GM23338 (cell line): ENCODE data around the gene KIF2A. TPM values are rescaled to one million over a fixed set of nuclear protein-coding genes. Genes with fewer than 3 reads are reported as not detected.

Source experiments
- ATAC-seq: fragments of 200-7000 bp; cut with Tn5 transposase; 3 replicates; pipeline ENCODE4 v1.9.1; 2020
- DNase-seq: peaks from one replicate; pipeline ENCODE4 v3.0.0-alpha.2; 2015; ENCODE audit warnings: low spot score
- H2AFZ ChIP-seq: fragments of 200-600 bp; sonication (generic); 2 replicates; pipeline ENCODE4 v1.8.0; 2016; ENCODE audit warnings: antibody characterized with exemption, mild to moderate bottlenecking, moderate library complexity
- H3F3A ChIP-seq: fragments of 200-600 bp; sonication (generic); replicated peaks from 2 replicates; pipeline ENCODE4 v1.8.0; 2017; ENCODE audit warnings: antibody characterized with exemption, mixed run types, low read depth
- H3K27ac ChIP-seq: fragments of 200-600 bp; sonication (generic); 2 replicates; pipeline ENCODE4 v1.6.1; 2016; ENCODE audit warnings: low read depth
- H3K27me3 ChIP-seq: fragments of 200-600 bp; sonication (generic); 2 replicates; pipeline ENCODE4 v1.8.0; 2016; ENCODE audit warnings: mild to moderate bottlenecking, mixed run types, moderate library complexity; ENCODE audit not compliant: insufficient read depth
- H3K36me3 ChIP-seq: fragments of 200-600 bp; sonication (generic); 2 replicates; pipeline ENCODE4 v1.8.0; 2016; ENCODE audit warnings: mild to moderate bottlenecking; ENCODE audit not compliant: insufficient read depth
- H3K4me1 ChIP-seq: fragments of 200-600 bp; sonication (generic); 2 replicates; pipeline ENCODE4 v1.8.0; 2016; ENCODE audit warnings: mild to moderate bottlenecking, moderate library complexity; ENCODE audit not compliant: insufficient read depth
- H3K4me2 ChIP-seq: fragments of 200-600 bp; sonication (generic); 2 replicates; pipeline ENCODE4 v1.7.1; 2017; ENCODE audit warnings: mixed run types
- H3K4me3 ChIP-seq: fragments of 200-600 bp; sonication (generic); 2 replicates; pipeline ENCODE4 v1.6.1; 2016; ENCODE audit warnings: mixed run types
- H3K79me2 ChIP-seq: fragments of 200-600 bp; sonication (generic); replicated peaks from 2 replicates; pipeline ENCODE4 v1.8.0; 2017; ENCODE audit warnings: mild to moderate bottlenecking; ENCODE audit not compliant: insufficient read depth
- H3K9me2 ChIP-seq: fragments of 200-600 bp; sonication (generic); 2 replicates; pipeline ENCODE4 v1.8.0; 2017; ENCODE audit not compliant: insufficient read depth
- H4K20me1 ChIP-seq: fragments of 200-600 bp; sonication (generic); replicated peaks from 2 replicates; pipeline ENCODE4 v1.8.0; 2017; ENCODE audit warnings: mild to moderate bottlenecking; ENCODE audit not compliant: insufficient read depth
- H3K27ac Mint-ChIP-seq: 2 replicates; pipeline ENCODE4 v1.8.0; 2020; ENCODE audit warnings: inconsistent platforms, mild to moderate bottlenecking, moderate library complexity, mixed read lengths
- H3K27me3 Mint-ChIP-seq: 3 replicates; pipeline ENCODE4 v1.8.0; 2022; ENCODE audit warnings: low read depth, mild to moderate bottlenecking, moderate library complexity, mixed read lengths, inconsistent platforms; ENCODE audit not compliant: insufficient read depth, poor library complexity
- H3K36me3 Mint-ChIP-seq: 3 replicates; pipeline ENCODE4 v1.8.0; 2021; ENCODE audit warnings: low read depth, mild to moderate bottlenecking, inconsistent platforms, moderate library complexity, mixed read lengths
- H3K4me1 Mint-ChIP-seq: 3 replicates; pipeline ENCODE4 v1.8.0; 2020; ENCODE audit warnings: mild to moderate bottlenecking, inconsistent platforms, mixed read lengths
- H3K4me3 Mint-ChIP-seq: 3 replicates; pipeline ENCODE4 v1.8.0; 2021; ENCODE audit warnings: moderate library complexity, mild to moderate bottlenecking, inconsistent platforms, mixed read lengths
- H3K9me3 Mint-ChIP-seq: 3 replicates; pipeline ENCODE4 v1.8.0; 2020; ENCODE audit warnings: moderate library complexity, mild to moderate bottlenecking, inconsistent platforms, mixed read lengths
- CREB1 ChIP-seq: fragments of 250-450 bp; sonication (Bioruptor Pico); IDR thresholded peaks from 2 replicates; pipeline ENCODE4 v1.5.0; 2020; ENCODE audit warnings: low read depth, mild to moderate bottlenecking, moderate library complexity
- EZH2phosphoT487 ChIP-seq: fragments of 200-600 bp; sonication (generic); IDR thresholded peaks from one replicate; pipeline ENCODE4 v1.8.1; 2018; ENCODE audit warnings: antibody characterized with exemption; ENCODE audit not compliant: unreplicated experiment
- NANOG ChIP-seq: IDR thresholded peaks from 2 replicates; pipeline ENCODE4 v1.6.1; 2016; ENCODE audit warnings: antibody characterized with exemption, borderline replicate concordance
- REST ChIP-seq: IDR thresholded peaks from one replicate; pipeline ENCODE4 v1.6.1; 2018; ENCODE audit warnings: antibody characterized with exemption; ENCODE audit not compliant: unreplicated experiment
- ZNF114 ChIP-seq: fragments of 250-450 bp; sonication (Bioruptor Pico); IDR thresholded peaks from 2 replicates; pipeline ENCODE4 v1.5.0; 2020; ENCODE audit warnings: mild to moderate bottlenecking, moderate library complexity
- ZNF331 ChIP-seq: fragments of 250-450 bp; sonication (Bioruptor Pico); IDR thresholded peaks from 2 replicates; pipeline ENCODE4 v1.5.0; 2020; ENCODE audit warnings: low read depth, mild to moderate bottlenecking, moderate library complexity
- ZNF462 ChIP-seq: fragments of 250-450 bp; sonication (Bioruptor Pico); IDR thresholded peaks from 2 replicates; pipeline ENCODE4 v1.5.0; 2020; ENCODE audit warnings: mild to moderate bottlenecking, moderate library complexity
- polyA plus RNA-seq: library from polyadenylated mRNA; unstranded; fragments of >200 nt; fragmentation: Nextera tagmentation; extraction: Ambion mirVana; gene quantifications from 2 replicates; pipeline ENCODE4 v1.2.1, GENCODE V29; 2016
- total RNA-seq: library from RNA; depleted of rRNA; stranded (reverse); fragments of >200 nt; shearing (Covaris generic); gene quantifications from 2 replicates; pipeline ENCODE4 v1.2.3, GENCODE V29; 2014

The KIF2A gene
- total and polyA plus RNA-seq, 2 experiments from 2014 or later: 120 to 122 TPM

GRCh38 chr5:62431735-62432620, 126.0 kb downstream of the KIF2A start:
- no peak; the same call in 2 of the 3 replicates for ATAC-seq
- Mint-ChIP-seq H3K27me3 (peaks cover 2% of the 10 kb centered on the region), H3K27ac (peak overlapping the region; percentile 32), H3K36me3 (no peaks in the 10 kb centered on the region), H3K4me3 (no peak overlapping the region), H3K9me3 (no peaks in the 10 kb centered on the region), H3K4me1 (peaks cover 4% of the 10 kb centered on the region; the same call in 2 of the 3 replicates)
- Histone ChIP-seq H3K4me2 (no peak overlapping the region), H3K9me2 (no peaks in the 10 kb centered on the region), H3F3A (no peaks in the 10 kb centered on the region), H3K4me3 (no peak overlapping the region), H3K27me3 (no peaks in the 10 kb centered on the region), H3K79me2 (peaks cover 100% of the 10 kb centered on the region), H4K20me1 (peaks cover 26% of the 10 kb centered on the region), H3K36me3 (no peaks in the 10 kb centered on the region), H2AFZ (no peak overlapping the region), H3K4me1 (no peaks in the 10 kb centered on the region), H3K27ac (no peak overlapping the region; the same call in 1 of the 2 replicates)
- DNase-seq: no peak
- TF ChIP-seq ZNF114 (CRISPR knock-in tag) (no peak), ZNF462 (no peak)

GRCh38 chr5:62432621-62433064, 126.6 kb downstream of the KIF2A start:
- Histone ChIP-seq H3K4me1 (no peaks in the 10 kb centered on the region), H3K27me3 (no peaks in the 10 kb centered on the region), H3K9me2 (no peaks in the 10 kb centered on the region), H3K4me3 (no peak overlapping the region), H3K79me2 (peaks cover 97% of the 10 kb centered on the region), H3F3A (no peaks in the 10 kb centered on the region), H4K20me1 (peaks cover 22% of the 10 kb centered on the region), H3K27ac (no peak overlapping the region), H3K4me2 (no peak overlapping the region), H3K36me3 (no peaks in the 10 kb centered on the region), H2AFZ (no peak overlapping the region)
- H3K36me3 Mint-ChIP-seq: peaks cover 3% of the 10 kb centered on the region; the same call in 2 of the 3 replicates
- H3K4me1 Mint-ChIP-seq: peaks cover 4% of the 10 kb centered on the region; the same call in 2 of the 3 replicates
- H3K4me3 Mint-ChIP-seq: no peak overlapping the region
- no peaks in the 10 kb centered on the region for H3K9me3 Mint-ChIP-seq
- H3K27me3 Mint-ChIP-seq: peaks cover 2% of the 10 kb centered on the region
- ATAC-seq (no peak), DNase-seq (no peak)
- H3K27ac Mint-ChIP-seq: peak overlapping the region; percentile 32
- TF ChIP-seq NANOG (no peak), ZNF114 (CRISPR knock-in tag) (no peak), CREB1 (CRISPR knock-in tag) (no peak), EZH2phosphoT487 (no peak), ZNF331 (no peak), REST (no peak)
